HG03460 (cell line): ENCODE measurements around the gene FES.
"Not testable (repeated sequence)": the region's sequence is repeated elsewhere in the genome, so short reads cannot be mapped to it uniquely, and the experiment has no call there.

Experiments
- ATAC-seq: cut with Tn5 transposase; IDR thresholded peaks from one replicate; pipeline ENCODE4 v1.9.1; 2021; ENCODE audit not compliant: unreplicated experiment

FES gene

GRCh38 chr15:90890839-90891238, 6.5 kb downstream of the FES start:
- ATAC-seq, result no peak

- ATAC-seq, result no peak
These were observed 7.1 kb downstream of the FES start for GRCh38 chr15:90891346-90891949.

- no peak for ATAC-seq
These were observed 7.7 kb downstream of the FES start for GRCh38 chr15:90892023-90892422.

- no peak for ATAC-seq
These were observed 8.3 kb downstream of the FES start for GRCh38 chr15:90892498-90893174.

GRCh38 chr15:90893175-90894090, 9.1 kb downstream of the FES start:
- no peak for ATAC-seq

- no peak for ATAC-seq
These were observed 11.3 kb downstream of the FES start for GRCh38 chr15:90895571-90896117.

GRCh38 chr15:90897131-90897655, 12.9 kb downstream of the FES start:
- not testable (repeated sequence) for ATAC-seq

- no peak for ATAC-seq
These were observed 17.1 kb downstream of the FES start for GRCh38 chr15:90901175-90902039.

GRCh38 chr15:90902040-90902839, 17.9 kb downstream of the FES start:
- ATAC-seq, result peak; percentile 63

- peak; percentile 48 for ATAC-seq
These were observed 18.8 kb downstream of the FES start, which contains the start of gene MAN2A2 for GRCh38 chr15:90902840-90903732. TSS of gene MAN2A2 (plus strand) at chr15:90903302. CDS start at chr15:90904208, 906 bp downstream.

GRCh38 chr15:90903733-90904536, 19.6 kb downstream of the FES start:
- ATAC-seq, result no peak

- ATAC-seq, result no peak
These were observed 20.4 kb downstream of the FES start for GRCh38 chr15:90904746-90905145.

GRCh38 chr15:90905306-90906180, 21.2 kb downstream of the FES start:
- no peak for ATAC-seq

GRCh38 chr15:90906181-90906849, 22.0 kb downstream of the FES start:
- ATAC-seq, result no peak

- no peak for ATAC-seq
These were observed 22.9 kb downstream of the FES start for GRCh38 chr15:90907051-90907660.
